Choroid plexus epithelial cell (primary cell): ENCODE results near the gene CBARP.
A peak's percentile ranks its signal among the peaks of the same experiment; 100 is the strongest.

Source experiments
- DNase-seq: peaks from one replicate; pipeline ENCODE4 v3.0.0-alpha.2; 2010; ENCODE audit warnings: low read depth
- H3K4me3 ChIP-seq: 2 replicates; pipeline ENCODE4 v1.5.1; 2011; ENCODE audit warnings: low read depth, mild to moderate bottlenecking, control low read depth, low read length, moderate library complexity
- TF ChIP-seq, protein P1 (sequence below): conservative IDR thresholded peaks from 2 replicates; pipeline ENCODE4 v1.5.1; 2011; ENCODE audit warnings: low read depth, mild to moderate bottlenecking, control low read depth, inconsistent platforms, low read length, moderate library complexity

CBARP gene

DNA sequence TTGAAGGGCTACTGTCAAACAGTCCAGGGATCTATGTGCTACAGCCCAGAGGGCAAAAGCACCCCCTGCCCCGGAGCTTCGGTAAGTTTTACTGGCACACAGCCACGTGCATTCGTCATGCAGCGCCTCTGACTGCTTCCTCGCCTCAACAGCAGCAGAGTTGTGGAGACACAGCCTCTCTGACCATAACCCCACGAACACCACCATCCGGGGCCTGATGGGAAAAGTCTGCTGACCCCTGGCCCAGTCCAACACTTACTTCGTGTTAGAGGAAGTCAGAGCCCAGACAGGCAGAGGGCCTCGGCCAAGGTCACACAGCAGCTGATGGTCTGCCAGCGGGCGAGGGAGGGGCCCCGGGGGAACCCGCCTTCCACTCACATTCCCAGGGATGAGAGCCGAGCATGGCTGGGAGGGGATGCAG, 5.1 kb downstream of the CBARP start:
- DNase-seq: peak; percentile 75
- TF ChIP-seq, protein P1, sequence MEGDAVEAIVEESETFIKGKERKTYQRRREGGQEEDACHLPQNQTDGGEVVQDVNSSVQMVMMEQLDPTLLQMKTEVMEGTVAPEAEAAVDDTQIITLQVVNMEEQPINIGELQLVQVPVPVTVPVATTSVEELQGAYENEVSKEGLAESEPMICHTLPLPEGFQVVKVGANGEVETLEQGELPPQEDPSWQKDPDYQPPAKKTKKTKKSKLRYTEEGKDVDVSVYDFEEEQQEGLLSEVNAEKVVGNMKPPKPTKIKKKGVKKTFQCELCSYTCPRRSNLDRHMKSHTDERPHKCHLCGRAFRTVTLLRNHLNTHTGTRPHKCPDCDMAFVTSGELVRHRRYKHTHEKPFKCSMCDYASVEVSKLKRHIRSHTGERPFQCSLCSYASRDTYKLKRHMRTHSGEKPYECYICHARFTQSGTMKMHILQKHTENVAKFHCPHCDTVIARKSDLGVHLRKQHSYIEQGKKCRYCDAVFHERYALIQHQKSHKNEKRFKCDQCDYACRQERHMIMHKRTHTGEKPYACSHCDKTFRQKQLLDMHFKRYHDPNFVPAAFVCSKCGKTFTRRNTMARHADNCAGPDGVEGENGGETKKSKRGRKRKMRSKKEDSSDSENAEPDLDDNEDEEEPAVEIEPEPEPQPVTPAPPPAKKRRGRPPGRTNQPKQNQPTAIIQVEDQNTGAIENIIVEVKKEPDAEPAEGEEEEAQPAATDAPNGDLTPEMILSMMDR: no peak
- H3K4me3 ChIP-seq: no peak overlapping the region

DNA sequence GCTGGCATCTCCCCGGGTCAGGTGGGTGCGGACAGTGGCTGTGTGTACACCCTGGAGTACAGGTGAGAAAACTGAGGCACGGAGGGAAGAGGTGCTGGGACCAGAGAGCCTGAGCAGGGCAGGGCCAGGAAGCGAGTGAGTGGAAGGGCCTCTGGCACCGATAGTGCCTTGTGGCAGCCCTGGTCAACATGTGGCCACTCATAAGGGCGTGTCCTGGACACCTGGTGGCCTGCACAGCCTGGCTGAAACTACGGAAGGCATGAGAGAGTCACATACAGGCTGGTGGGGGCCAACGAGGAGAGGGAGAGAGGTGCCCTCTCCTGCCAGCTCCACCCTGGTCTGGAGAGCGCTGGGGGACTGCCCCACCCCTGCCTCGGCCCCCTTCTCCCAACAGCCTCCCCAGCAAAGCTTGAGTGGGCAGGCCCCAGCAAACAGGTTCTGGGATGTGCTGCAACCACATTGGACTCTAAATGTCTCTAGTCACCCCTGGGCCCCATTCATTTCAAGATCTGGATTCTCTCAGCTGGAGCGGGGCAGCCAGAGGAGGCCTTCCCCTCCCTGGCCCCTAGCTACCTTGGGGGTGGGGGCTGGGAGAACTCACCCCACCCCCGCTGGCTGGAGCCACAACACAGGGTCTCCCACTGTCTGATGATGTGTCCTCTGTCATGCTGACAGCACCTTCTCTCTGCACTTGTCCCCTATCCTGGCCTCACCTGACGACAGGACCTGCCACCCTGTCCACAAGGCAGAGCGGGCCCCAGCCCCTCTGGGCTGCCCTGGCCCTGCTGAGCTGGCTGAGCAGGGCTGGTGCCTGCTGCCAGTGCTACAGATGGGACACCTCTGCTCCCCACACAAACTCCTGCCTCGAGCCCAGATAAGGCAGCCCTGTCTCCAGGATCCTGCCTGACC, 5.8 kb downstream of the CBARP start:
- TF ChIP-seq, protein P1: no peak
- no peak overlapping the region for H3K4me3 ChIP-seq
- no peak for DNase-seq

DNA sequence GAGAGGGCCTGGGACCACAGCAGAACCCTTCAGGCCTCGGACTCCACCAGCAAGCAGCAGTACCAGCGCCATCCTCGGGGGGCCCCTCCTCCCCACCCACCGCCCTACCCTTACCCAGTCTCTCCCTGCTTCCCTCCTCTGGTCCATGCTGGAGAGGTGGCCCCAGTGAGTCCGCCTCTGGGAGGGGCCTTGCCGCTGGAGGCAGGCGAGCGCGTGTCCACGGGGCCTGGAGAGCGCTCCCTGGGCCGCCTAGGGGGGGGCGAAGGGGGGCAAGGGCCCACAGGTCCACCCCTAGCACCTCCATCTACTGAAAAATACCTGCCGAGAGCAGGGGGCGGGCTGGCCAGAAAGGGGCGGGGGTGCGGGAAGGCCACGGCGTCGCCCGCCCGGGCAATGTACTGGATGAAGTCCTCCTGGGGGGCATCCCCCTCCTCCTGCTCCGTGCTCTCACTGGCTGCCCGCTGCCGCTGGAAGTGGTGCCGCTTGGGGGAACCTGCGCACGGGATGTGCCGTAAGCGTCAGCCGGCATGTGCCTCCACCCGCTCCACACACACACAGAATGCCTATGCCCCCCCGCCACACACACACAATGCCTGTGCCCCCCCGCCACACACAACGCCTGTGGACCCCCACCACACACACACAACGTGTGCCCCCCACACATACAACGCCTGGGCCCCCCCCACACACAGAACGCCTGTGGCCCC, 6.9 kb downstream of the CBARP start:
- DNase-seq: no peak
- TF ChIP-seq, protein P1: no peak
- no peak overlapping the region for H3K4me3 ChIP-seq

DNA sequence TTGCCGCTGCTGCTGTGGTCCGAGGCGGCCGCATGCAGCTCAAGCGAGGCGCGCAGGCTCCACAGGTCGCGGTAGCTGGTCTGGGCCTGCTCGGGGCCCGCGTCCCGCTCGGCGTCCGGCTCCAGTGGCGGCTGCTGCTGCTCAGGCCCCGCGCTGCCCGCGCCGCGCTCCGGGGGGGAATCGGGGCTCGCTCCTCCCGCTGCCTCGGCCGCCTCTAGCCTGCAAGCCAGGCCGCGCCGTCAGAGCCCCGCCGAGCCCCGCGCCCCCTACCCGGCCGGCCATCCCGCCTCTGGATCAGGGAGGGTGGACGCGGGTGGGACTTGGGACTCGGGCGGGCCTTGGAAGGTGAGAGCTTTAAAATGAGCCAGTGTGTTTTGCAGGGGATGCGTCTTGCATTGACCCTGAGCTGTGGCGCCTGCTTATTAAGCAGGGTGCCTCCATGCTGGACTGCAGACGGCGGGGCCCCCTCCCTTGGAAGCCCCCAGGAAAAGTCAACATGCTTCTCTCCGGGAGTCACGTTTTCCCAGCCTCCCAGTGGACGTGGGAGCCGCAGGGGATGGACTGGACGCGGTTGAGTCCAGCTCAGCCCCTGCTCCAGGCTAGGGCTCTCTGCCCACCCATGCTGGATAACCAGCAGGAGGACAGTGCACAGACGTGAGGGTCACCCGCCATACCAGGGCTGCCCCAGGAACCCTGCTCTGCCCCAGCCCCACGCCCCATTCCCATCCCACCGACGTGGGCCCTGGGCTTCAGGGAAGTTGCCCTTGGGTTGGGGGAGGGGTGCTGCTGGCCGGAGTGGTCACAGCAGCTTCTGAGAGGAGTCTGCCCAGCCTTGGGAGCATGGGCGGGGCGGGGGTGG, 7.7 kb downstream of the CBARP start:
- H3K4me3 ChIP-seq: no peak overlapping the region
- TF ChIP-seq, protein P1: no peak
- no peak for DNase-seq

DNA sequence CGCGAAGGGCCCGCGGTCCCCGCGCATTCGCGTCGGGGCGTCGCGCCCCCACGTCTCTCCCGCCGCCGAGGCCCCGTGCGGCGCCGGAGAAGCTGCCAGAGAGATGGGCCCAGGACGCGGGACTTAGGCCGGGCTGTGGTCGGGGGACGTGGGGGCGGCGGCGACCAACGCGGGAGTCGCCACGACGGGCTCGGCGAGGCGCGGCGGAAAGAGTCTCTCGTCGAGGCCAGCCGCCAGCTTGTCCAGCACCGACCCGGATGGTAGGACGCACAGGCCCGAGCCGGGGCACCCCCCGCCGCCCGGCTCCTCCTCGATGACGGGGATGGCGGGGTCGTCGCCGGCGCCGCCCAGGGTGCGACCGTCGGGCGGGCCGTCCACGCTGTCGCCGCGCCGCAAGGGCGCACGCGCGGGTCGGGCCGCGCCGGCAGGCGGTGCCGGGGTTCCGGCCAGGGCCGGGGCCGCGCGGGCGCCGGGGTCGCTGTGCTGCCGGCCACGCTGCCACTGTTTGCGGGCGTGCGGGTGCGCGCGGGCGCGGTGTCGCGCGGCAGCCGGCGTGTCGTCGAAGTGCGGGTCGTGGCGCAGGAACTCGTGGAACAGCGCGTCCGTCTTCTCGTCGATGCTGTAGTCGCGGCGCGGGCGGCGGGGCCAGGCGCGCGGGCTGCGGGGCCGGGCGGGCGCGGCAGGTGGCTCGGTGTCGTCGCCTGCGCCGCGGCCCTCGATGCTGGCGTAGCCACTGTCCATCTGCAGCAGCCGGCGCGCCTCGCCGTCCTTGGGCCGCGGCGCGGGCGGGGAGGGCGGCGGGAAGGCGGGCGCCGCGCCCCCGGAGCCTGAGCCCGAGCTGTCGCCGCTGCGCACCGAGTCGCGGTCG, 8.5 kb downstream of the CBARP start:
- H3K4me3 ChIP-seq: no peak overlapping the region
- DNase-seq: no peak
- TF ChIP-seq, protein P1: no peak
